GM12892 (cell line): ENCODE results near the gene DHRS4L2.
"Not testable (repeated sequence)": the region's sequence is repeated elsewhere in the genome, so short reads cannot be mapped to it uniquely, and the experiment has no call there.

ENCODE experiments used
- POLR2A ChIP-seq: IDR thresholded peaks from 2 replicates; pipeline ENCODE4 v1.6.1; 2011; ENCODE audit warnings: low read depth, low read length, control low read depth
- POLR2AphosphoS5 ChIP-seq: IDR thresholded peaks from 2 replicates; pipeline ENCODE4 v1.6.1; 2011; ENCODE audit warnings: low read depth, low read length, control low read depth
- TAF1 ChIP-seq: IDR thresholded peaks from 2 replicates; pipeline ENCODE4 v1.6.1; 2011; ENCODE audit warnings: low read depth, mild to moderate bottlenecking, control low read depth, low read length, borderline replicate concordance

GRCh38 chr14:23989734-23990445, 1.2 kb downstream of the DHRS4L2 start:
- TF ChIP-seq POLR2A, TAF1, POLR2AphosphoS5: not testable (repeated sequence)
